Adipose tissue (tissue), 3 donors: ENCODE data around the gene ARID1B. TPM values are rescaled to one million over a fixed set of nuclear protein-coding genes. Genes with fewer than 3 reads are reported as not detected.

Source experiments
- H3K27ac ChIP-seq: one replicate; pipeline ENCODE4 v1.5.1; 2013; ENCODE audit warnings: low read depth, low read length
- WGBS, 3 donors: extraction: QIAGEN DNeasy Blood & Tissue Kit; methylation state at CpG; one replicate each; pipeline ENCODE4 v1.1.7; 2013; 5-methylcytosine and 5-hydroxymethylcytosine counted together
- polyA plus RNA-seq, 3 donors: library from polyadenylated mRNA; stranded (reverse); fragments of 200-250 nt; gene quantifications; one replicate each; pipeline ENCODE4 v1.2.3, GENCODE V29; 2013
- donor health status: healthy with polysubstance abuse.
- donor health status: Bipolar disorder and iron deficiency.
- donor health status: healthy.

ARID1B gene
- polyA plus RNA-seq, 3 donors = 14.0 to 29.2 (median 21.9) TPM

DNA sequence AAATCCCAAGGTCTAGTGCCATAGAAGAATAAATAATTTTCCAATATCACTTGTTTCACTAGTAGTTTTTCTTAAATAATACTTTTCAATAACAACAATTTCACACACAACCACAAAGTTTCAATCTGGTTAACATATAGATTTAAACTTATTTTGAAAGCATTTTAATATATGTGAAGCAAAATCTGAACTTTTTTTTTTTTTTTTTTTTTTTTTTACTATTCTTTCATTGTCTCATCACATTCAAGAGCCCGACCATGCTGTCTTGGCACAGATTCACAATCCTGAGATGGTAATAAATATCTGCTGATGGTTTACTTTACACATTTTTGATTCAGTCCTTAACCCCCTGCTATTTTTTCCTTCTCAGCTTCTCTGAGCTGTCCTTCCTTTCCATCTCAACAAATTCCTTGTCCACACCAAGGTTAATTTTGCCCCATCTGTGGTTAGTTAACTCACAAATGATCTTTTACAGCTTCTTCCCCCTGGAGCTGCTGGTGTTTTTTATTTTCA lies 283.3 kb downstream of the ARID1B start:
- 33 to 48% (median 33%) methylated on average over 1 of the region's 1 CpG for WGBS, 3 donors
- no peak overlapping the region for H3K27ac ChIP-seq

DNA sequence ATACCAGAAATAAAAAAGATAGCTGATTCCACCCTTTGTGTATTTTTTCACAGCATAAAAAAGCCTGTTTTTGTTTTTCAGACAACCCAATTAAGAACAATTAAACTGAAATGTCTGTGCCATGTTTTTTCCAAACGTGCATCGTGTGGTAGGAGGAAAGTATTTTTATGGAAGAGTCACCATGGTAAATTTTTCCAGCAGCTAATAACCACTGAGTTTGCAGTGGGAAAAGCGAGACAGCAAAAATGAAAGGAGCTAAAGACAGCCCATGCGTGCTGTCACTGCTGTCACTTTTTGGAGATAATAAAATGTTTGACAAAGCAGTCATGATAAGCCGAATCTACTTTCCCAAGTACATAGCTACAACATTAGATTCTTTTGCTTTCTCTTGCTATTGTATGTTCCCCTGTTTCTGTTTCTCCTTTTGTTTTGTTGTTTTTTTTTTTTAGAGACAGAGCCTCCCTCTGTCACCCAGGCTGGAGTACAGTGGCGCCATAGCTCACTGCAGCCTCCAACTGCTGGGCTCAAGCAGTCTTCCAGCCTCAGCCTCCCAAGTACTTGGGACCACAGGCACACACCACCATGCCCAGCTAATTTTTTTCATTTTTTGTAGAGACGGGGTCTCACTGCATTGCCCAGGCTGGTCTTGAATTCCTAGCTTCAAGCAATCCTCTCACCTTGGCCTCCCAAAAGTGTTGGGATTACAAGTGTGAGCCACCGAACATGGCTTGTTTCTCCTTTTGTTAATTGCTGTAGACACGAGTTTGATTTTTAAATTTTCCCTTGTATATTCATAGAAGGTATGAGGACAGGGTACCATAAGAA lies 284.8 kb downstream of the ARID1B start:
- 83 to 94% (median 93%) methylated on average over 9 of the region's 9 CpGs for WGBS, 3 donors
- H3K27ac ChIP-seq = no peak overlapping the region

DNA sequence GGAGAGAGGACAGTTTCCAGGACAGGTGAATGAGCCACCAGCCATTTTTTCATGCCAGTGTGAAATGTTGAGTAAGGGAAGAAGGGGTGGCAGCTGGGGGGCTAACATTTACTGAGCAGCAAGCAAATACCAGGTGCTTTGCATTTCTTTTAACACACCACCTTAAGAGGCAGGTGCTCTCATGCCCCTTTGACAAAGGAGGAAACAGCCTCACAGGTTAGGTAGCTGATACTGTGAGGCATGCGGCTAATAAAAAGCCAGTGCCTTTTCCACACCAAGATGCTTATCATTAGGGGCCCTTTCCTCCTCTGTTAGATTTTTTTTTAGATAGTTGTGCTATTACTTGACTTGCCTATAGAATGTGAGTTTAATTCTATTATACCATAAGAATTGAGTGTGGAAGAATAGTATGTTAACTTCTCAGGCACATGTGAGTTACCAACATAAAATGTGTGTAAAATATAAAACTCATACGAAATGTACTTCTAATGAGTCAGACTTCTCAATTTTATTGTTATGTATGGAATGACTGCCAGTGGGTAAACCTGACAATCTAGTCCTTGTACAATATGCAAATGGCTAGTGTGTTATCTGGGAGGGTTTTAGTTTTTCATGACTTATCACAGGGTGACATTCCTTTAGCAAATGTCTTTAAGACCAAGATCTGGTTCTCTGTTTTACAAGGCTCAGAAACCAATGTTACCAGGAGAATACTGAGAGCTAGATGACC lies 286.2 kb downstream of the ARID1B start:
- no peak overlapping the region for H3K27ac ChIP-seq
- 67 to 87% (median 78%) methylated on average over 2 of the region's 2 CpGs for WGBS, 3 donors

- H3K27ac ChIP-seq = no peak overlapping the region
- 86 to 89% (median 88%) methylated on average over 5 of the region's 5 CpGs for WGBS, 3 donors
These were observed 286.7 kb downstream of the ARID1B start for GRCh38 chr6:157063923-157064322.

GRCh38 chr6:157064502-157064901 lies 287.3 kb downstream of the ARID1B start:
- 80 to 92% (median 81%) methylated on average over 8 of the region's 8 CpGs for WGBS, 3 donors

GRCh38 chr6:157065366-157065765 lies 288.2 kb downstream of the ARID1B start:
- no peak overlapping the region for H3K27ac ChIP-seq
- 84 to 98% (median 97%) methylated on average over 5 of the region's 5 CpGs for WGBS, 3 donors

More at GRCh38 chr6:157064502-157064901, 287.3 kb downstream of the ARID1B start:
- H3K27ac ChIP-seq = no peak overlapping the region

DNA sequence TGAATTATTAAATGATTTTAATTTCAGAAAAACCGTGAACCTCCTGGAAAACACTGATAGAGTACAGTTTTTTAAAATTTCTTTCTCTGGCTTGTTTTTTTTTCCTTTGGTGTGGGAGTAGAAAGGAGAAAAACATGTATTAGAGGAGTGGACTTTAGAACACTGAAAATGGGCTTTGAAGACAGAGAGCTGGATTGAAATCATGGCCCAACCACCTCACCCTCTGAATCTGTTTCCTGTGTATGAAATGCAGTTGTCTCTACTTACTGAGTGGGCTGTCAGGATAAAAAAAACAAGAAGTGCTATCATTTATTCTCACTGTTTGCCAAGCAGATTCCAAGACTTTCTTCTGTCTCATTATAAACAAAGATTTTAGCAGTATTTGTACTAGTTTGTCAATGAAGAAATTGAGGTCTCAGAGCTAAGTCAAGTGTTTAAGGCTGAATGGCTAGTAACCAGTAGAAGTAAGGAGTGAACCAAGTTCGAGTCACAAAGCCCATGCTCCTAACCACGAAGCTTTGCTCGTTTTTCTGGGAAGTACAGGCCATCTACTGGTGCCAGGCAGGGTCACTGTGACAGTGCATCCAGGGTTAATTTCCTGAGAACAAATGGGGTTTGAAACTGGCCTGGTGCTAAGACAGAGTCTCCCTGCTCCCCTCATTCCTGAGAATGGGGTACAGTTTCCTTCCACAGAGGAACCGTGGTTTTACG lies 289.8 kb downstream of the ARID1B start:
- H3K27ac ChIP-seq = no peak overlapping the region
- 50 to 87% (median 63%) methylated on average over 6 of the region's 6 CpGs for WGBS, 3 donors

DNA sequence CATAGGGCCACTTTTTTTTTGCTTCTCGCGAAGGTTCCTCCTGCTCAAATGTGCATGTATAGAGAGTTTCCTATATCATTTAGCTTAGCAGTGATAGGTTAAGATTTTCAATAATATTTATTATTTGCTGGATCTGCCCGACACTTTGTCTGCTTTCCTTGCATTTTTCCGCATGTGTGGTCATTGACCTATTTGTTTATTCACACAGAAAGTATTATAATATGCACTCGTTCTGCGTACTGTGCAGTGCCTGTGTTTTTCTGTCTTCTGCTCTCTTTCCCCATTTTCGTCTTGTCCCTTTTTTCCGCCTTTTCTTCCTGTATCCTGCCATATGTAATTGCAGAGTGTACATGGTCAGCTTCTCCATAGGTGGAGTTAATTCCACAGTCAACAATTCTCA lies 290.3 kb downstream of the ARID1B start:
- no peak overlapping the region for H3K27ac ChIP-seq
- 90 to 91% (median 91%) methylated on average over 8 of the region's 8 CpGs for WGBS, 3 donors

DNA sequence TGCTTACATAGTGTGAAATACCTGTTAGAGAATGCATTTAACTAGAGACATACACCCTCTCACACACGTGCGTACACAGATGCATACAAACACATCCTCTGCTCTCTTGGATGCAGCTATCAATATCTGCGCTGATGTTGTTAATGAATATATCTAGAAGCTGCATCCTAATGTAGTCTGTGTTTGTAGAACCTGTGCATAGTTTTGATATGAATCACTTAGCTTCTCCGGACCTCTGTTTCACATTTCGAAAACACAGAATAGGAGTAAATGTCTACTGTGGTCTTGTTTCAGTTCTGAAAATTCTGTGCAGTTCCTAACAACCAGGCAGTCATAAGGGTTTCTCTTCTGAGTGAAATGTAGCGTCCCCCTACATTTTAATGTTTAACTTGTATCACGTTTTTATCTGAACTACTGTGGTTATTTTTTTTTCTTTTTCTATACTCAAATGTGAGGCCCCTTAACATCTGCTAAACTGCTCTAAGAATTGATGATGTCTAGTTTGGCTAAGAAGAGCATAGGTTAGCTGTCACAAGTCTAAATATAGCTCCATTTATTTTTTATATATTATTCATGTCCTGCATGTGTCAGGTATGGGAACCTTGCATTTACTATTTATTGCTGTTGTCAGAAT lies 291.6 kb downstream of the ARID1B start:
- no peak overlapping the region for H3K27ac ChIP-seq
- WGBS, 3 donors = 52 to 69% (median 68%) methylated on average over 7 of the region's 7 CpGs

DNA sequence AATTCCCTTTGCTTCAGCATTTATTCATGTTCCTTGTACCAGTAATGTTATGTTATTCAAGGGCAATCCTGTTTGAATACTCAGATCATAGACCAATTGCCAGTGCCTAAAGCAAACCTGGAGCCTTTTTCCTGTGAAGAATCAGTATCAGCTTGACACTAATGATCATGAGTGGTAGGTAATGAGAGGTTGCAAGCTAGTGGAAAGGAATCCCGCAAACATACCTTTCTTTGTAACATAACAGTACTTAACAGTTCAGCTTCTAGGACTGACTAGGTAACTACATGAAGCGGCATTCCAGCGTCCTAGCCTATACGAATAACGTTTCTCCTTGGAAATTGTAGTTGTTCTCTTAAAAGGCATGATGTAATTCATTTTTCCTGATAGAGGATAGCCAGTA lies 292.4 kb downstream of the ARID1B start:
- no peak overlapping the region for H3K27ac ChIP-seq
- 87 to 95% (median 95%) methylated on average over 5 of the region's 5 CpGs for WGBS, 3 donors

- WGBS, 3 donors = 46 to 68% (median 64%) methylated on average over 8 of the region's 8 CpGs
- no peak overlapping the region for H3K27ac ChIP-seq
These were observed 293.4 kb downstream of the ARID1B start for GRCh38 chr6:157070403-157071107.

GRCh38 chr6:157072128-157072527 lies 294.9 kb downstream of the ARID1B start:
- H3K27ac ChIP-seq = no peak overlapping the region
- 76 to 90% (median 84%) methylated on average over 2 of the region's 2 CpGs for WGBS, 3 donors

DNA sequence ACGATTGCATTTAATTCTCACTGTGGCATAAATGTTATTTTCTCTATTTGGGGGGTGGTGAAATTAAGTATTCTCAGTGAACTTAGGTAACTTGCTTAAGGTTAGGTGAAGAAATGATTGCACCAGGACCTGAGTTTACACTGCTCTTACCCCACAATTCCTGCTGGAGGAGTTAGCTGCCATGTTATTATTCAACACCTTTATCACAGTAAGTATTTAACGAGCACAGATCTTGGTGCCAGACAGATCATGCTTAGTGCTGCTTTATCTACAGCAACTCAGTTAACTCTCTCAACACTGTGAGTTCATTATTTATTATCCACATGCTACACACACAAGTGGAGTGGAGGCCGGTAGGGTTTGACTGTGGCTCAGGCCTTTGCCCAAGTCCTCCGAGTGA lies 296.4 kb downstream of the ARID1B start:
- 58 to 72% (median 59%) methylated on average over 4 of the region's 4 CpGs for WGBS, 3 donors
- H3K27ac ChIP-seq = no peak overlapping the region

GRCh38 chr6:157074969-157075368 lies 297.8 kb downstream of the ARID1B start:
- H3K27ac ChIP-seq = no peak overlapping the region
- 68 to 92% (median 83%) methylated on average over 1 of the region's 1 CpG for WGBS, 3 donors

- no peak overlapping the region for H3K27ac ChIP-seq
- 88 to 95% (median 91%) methylated on average over 8 of the region's 8 CpGs for WGBS, 3 donors
These were observed 298.6 kb downstream of the ARID1B start for GRCh38 chr6:157075549-157076450.

DNA sequence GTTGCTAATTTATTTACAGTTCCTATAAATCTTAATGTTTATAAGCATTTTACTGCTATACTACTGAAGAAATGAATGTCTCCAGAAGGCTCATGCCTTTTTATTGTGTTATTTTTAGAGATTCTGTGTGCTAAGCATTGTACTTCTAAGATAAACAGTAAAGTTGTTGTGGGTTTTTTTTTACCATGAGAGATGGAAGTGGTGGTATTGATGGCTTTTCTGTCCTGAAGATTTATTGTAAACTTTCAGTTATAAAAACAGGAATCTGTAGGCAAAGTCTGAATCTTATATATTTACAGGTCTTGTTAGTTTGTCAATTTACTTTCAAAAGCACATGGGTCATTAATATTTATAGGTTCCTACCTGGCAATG lies 299.3 kb downstream of the ARID1B start:
- no peak overlapping the region for H3K27ac ChIP-seq

GRCh38 chr6:157077251-157077650 lies 300.1 kb downstream of the ARID1B start:
- 94 to 96% (median 95%) methylated on average over 7 of the region's 7 CpGs for WGBS, 3 donors
- no peak overlapping the region for H3K27ac ChIP-seq
